ENCODE measurements around the gene LRRC8D.

- TF ChIP-seq CTCF (conservative IDR thresholded peaks at IDR 0.05; ENCODE audit: low read depth, low read length) (no peak), EZH2 (IDR thresholded peaks at IDR 0.05; ENCODE audit: low read length, unreplicated experiment) (no peak)
Observed at GRCh38 chr1:89946532-89946931, 125.7 kb downstream of the LRRC8D start.
